H9 (cell line): ENCODE data around the gene PPP3CA. TPM values are rescaled to one million over a fixed set of nuclear protein-coding genes. Genes with fewer than 3 reads are reported as not detected.

Source experiments
- DNase-seq: peaks from one replicate; pipeline ENCODE4 v3.0.0-alpha.2; 2017
- H2AFZ ChIP-seq: one replicate; pipeline ENCODE4 v1.6.1; 2013; ENCODE audit warnings: mild to moderate bottlenecking, low read length, control low read depth, moderate library complexity
- H2AK5ac ChIP-seq: 2 replicates; pipeline ENCODE4 v1.6.1; 2013; ENCODE audit warnings: low read length, control low read depth, mixed read lengths; ENCODE audit not compliant: insufficient read length
- H2BK120ac ChIP-seq: one replicate; pipeline ENCODE4 v1.6.1; 2013; ENCODE audit warnings: low read depth, mild to moderate bottlenecking, low read length, control low read depth, inconsistent platforms; ENCODE audit not compliant: poor library complexity, severe bottlenecking
- H2BK12ac ChIP-seq: 2 replicates; pipeline ENCODE4 v1.6.1; 2013; ENCODE audit warnings: low read length, control low read depth, mixed read lengths, low read depth; ENCODE audit not compliant: insufficient read length
- H2BK15ac ChIP-seq: 2 replicates; pipeline ENCODE4 v1.6.1; 2013; ENCODE audit warnings: low read depth, low read length, control low read depth
- H2BK20ac ChIP-seq: one replicate; pipeline ENCODE4 v1.6.1; 2013; ENCODE audit warnings: low read depth, mild to moderate bottlenecking, low read length, control low read depth, inconsistent platforms; ENCODE audit not compliant: poor library complexity, severe bottlenecking
- H2BK5ac ChIP-seq: 2 replicates; pipeline ENCODE4 v1.6.1; 2013; ENCODE audit warnings: low read length, control low read depth, mixed read lengths; ENCODE audit not compliant: insufficient read length
- H3K14ac ChIP-seq: 2 replicates; pipeline ENCODE4 v1.6.1; 2013; ENCODE audit warnings: low read length, control low read depth; ENCODE audit not compliant: insufficient read depth
- H3K18ac ChIP-seq: 2 replicates; pipeline ENCODE4 v1.6.1; 2013; ENCODE audit warnings: low read depth, mild to moderate bottlenecking, mixed read lengths, low read length, control low read depth; ENCODE audit not compliant: insufficient read length
- H3K23ac ChIP-seq: 2 replicates; pipeline ENCODE4 v1.6.1; 2013; ENCODE audit warnings: low read length, control low read depth, mixed read lengths, low read depth; ENCODE audit not compliant: insufficient read length
- H3K23me2 ChIP-seq: 2 replicates; pipeline ENCODE4 v1.6.1; 2013; ENCODE audit warnings: low read depth, mild to moderate bottlenecking, mixed read lengths, low read length, control low read depth; ENCODE audit not compliant: insufficient read length, poor library complexity, severe bottlenecking
- H3K27ac ChIP-seq: 2 replicates; pipeline ENCODE4 v1.5.1; 2013; ENCODE audit warnings: low read length, control low read depth, mixed read lengths, low read depth; ENCODE audit not compliant: insufficient read length
- H3K27me3 ChIP-seq: 2 replicates; pipeline ENCODE4 v1.6.1; 2013; ENCODE audit warnings: low read length, control low read depth, inconsistent platforms; ENCODE audit not compliant: insufficient read depth
- H3K4ac ChIP-seq: 2 replicates; pipeline ENCODE4 v1.6.1; 2013; ENCODE audit warnings: low read depth, mild to moderate bottlenecking, control low read depth, inconsistent platforms, low read length, moderate library complexity
- H3K4me1 ChIP-seq: 2 replicates; pipeline ENCODE4 v1.6.1; 2013; ENCODE audit warnings: low read length, control low read depth, inconsistent platforms; ENCODE audit not compliant: insufficient read depth
- H3K4me2 ChIP-seq: 2 replicates; pipeline ENCODE4 v1.6.1; 2013; ENCODE audit warnings: low read length, control low read depth, mixed read lengths; ENCODE audit not compliant: insufficient read length, insufficient read depth
- H3K56ac ChIP-seq: 2 replicates; pipeline ENCODE4 v1.6.1; 2013; ENCODE audit warnings: low read depth, mild to moderate bottlenecking, mixed read lengths, low read length, control low read depth; ENCODE audit not compliant: insufficient read length
- H3K79me1 ChIP-seq: 2 replicates; pipeline ENCODE4 v1.6.1; 2013; ENCODE audit warnings: low read depth, mild to moderate bottlenecking, moderate library complexity, low read length, control low read depth, inconsistent platforms; ENCODE audit not compliant: insufficient read depth, poor library complexity, severe bottlenecking
- H3K79me2 ChIP-seq: 2 replicates; pipeline ENCODE4 v1.6.1; 2013; ENCODE audit warnings: low read length, control low read depth, inconsistent platforms; ENCODE audit not compliant: insufficient read depth
- H3K9ac ChIP-seq: 2 replicates; pipeline ENCODE4 v1.6.1; 2013; ENCODE audit warnings: low read length, control low read depth, mixed read lengths; ENCODE audit not compliant: insufficient read length; ENCODE audit errors: extremely low read depth
- H3K9me3 ChIP-seq: one replicate; pipeline ENCODE4 v1.6.1; 2013; ENCODE audit warnings: low read depth, low read length, inconsistent platforms; ENCODE audit not compliant: control insufficient read depth
- H3T11ph ChIP-seq: one replicate; pipeline ENCODE4 v1.6.1; 2013; ENCODE audit warnings: mild to moderate bottlenecking, low read length, control low read depth, inconsistent platforms
- H4K20me1 ChIP-seq: one replicate; pipeline ENCODE4 v1.6.1; 2013; ENCODE audit not compliant: control insufficient read depth, insufficient read length, insufficient read depth
- H4K5ac ChIP-seq: 2 replicates; pipeline ENCODE4 v1.6.1; 2013; ENCODE audit warnings: low read depth, mild to moderate bottlenecking, mixed read lengths, low read length, control low read depth; ENCODE audit not compliant: insufficient read length
- H4K8ac ChIP-seq: replicated peaks from 2 replicates; pipeline ENCODE4 v1.6.1; 2013; ENCODE audit warnings: low read length, control low read depth, mixed read lengths, low read depth; ENCODE audit not compliant: insufficient read length
- H4K91ac ChIP-seq: 2 replicates; pipeline ENCODE4 v1.6.1; 2013; ENCODE audit warnings: low read depth, mild to moderate bottlenecking, moderate library complexity, mixed read lengths, low read length, control low read depth; ENCODE audit not compliant: insufficient read length
- H3K27ac Mint-ChIP-seq, 3 experiments: 2 replicates in 2 of 3; 3 replicates in 1 of 3; pipeline ENCODE4 v1.8.0; 2020 to 2021; ENCODE audit warnings: mixed read lengths in 3 of 3, mild to moderate bottlenecking in 1 of 3, moderate library complexity in 1 of 3
- H3K27me3 Mint-ChIP-seq: 2 replicates; pipeline ENCODE4 v1.8.0; 2021; ENCODE audit warnings: low read depth, mild to moderate bottlenecking, moderate library complexity, mixed read lengths
- H3K36me3 Mint-ChIP-seq, 3 experiments: 2 replicates in 2 of 3; 3 replicates in 1 of 3; pipeline ENCODE4 v1.8.0; 2020 to 2021; ENCODE audit warnings: low read depth in 3 of 3, mixed read lengths in 3 of 3; ENCODE audit not compliant: insufficient read depth in 1 of 3
- H3K4me1 Mint-ChIP-seq, 2 experiments: 2 replicates each; pipeline ENCODE4 v1.8.0; 2020; ENCODE audit warnings: mixed read lengths in 2 of 2
- H3K4me3 Mint-ChIP-seq, 2 experiments: 2 replicates in 1 of 2; 3 replicates in 1 of 2; pipeline ENCODE4 v1.8.0; 2020 to 2021; ENCODE audit warnings: mild to moderate bottlenecking in 2 of 2, mixed read lengths in 2 of 2, moderate library complexity in 1 of 2
- H3K9me3 Mint-ChIP-seq, 2 experiments: 2 replicates in 1 of 2; 3 replicates in 1 of 2; pipeline ENCODE4 v1.8.0; 2020; ENCODE audit warnings: mild to moderate bottlenecking in 2 of 2, mixed read lengths in 2 of 2, moderate library complexity in 1 of 2
- WGBS: extraction: QIAGEN DNeasy Blood & Tissue Kit; methylation state at CpG from one replicate; pipeline ENCODE4 v1.1.7; 2013; ENCODE audit warnings: missing lambda C conversion rate, low lambda C conversion rate, mixed read lengths; ENCODE audit not compliant: insufficient read length; ENCODE audit errors: extremely low coverage; 5-methylcytosine and 5-hydroxymethylcytosine counted together
- total RNA-seq: library from RNA; stranded (reverse); gene quantifications from 2 replicates; pipeline ENCODE4 v1.2.1, GENCODE V29; 2021
- TF ChIP-seq, protein P1 (sequence below): fragments of 200-600 bp; sonication (generic); conservative IDR thresholded peaks from 3 replicates; pipeline ENCODE4 v1.8.0; 2021; ENCODE audit warnings: antibody characterized with exemption, mild to moderate bottlenecking

The PPP3CA gene
- total RNA-seq, 1 experiment from 2014 or later, result 16.8 TPM

DNA sequence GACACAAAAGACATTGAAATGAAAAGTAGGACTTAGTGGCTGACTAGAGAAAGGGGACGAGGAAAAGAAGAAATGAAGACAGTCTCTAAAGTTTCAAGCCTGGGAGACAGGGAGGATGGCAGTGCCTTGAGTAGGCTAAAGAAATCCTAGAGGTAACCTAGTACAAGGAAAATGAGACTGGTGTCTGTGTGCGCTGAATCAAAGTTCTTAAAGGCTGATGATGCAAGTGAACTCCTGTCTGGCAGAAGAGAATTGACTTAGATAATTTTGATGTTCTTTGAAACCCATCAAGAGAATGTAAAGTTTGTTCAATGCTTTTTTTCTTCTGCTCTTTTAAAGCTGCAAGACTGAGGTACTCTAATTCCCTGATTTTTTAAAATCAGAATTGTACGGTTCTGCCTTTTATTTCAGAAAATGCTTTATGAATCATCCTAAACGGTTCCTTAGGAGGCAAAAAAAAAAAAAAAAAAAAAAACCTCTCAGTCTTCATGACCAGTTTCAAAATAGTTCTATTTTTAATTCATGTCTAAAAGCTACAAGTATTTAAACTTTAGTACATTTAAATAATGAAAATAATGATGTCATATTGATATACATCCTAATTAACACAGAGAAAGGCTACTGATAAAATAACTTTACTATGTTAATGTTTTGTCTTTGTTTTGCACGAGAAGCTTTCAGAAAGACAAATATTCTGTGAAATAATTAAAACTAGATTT lies 189.8 kb downstream of the PPP3CA start:
- Mint-ChIP-seq H3K9me3 (no peaks in the 10 kb centered on the region), H3K4me1 (peaks cover 46 to 58% of the 10 kb centered on the region in 2 experiments), H3K36me3 (no peaks in the 10 kb centered on the region), H3K27me3 (no peaks in the 10 kb centered on the region), H3K4me3 (no peak overlapping the region), H3K27ac (peak overlapping the region; percentile 42 to 91 (median 90))
- TF ChIP-seq, protein P1, sequence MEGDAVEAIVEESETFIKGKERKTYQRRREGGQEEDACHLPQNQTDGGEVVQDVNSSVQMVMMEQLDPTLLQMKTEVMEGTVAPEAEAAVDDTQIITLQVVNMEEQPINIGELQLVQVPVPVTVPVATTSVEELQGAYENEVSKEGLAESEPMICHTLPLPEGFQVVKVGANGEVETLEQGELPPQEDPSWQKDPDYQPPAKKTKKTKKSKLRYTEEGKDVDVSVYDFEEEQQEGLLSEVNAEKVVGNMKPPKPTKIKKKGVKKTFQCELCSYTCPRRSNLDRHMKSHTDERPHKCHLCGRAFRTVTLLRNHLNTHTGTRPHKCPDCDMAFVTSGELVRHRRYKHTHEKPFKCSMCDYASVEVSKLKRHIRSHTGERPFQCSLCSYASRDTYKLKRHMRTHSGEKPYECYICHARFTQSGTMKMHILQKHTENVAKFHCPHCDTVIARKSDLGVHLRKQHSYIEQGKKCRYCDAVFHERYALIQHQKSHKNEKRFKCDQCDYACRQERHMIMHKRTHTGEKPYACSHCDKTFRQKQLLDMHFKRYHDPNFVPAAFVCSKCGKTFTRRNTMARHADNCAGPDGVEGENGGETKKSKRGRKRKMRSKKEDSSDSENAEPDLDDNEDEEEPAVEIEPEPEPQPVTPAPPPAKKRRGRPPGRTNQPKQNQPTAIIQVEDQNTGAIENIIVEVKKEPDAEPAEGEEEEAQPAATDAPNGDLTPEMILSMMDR, result no peak
- H3K79me1 ChIP-seq, result no peaks in the 10 kb centered on the region
- H3K27me3 ChIP-seq, result no peaks in the 10 kb centered on the region
- no peak overlapping the region for H2BK15ac ChIP-seq
- no peak overlapping the region for H3T11ph ChIP-seq
- H2AFZ ChIP-seq, result no peak overlapping the region
- no peak overlapping the region for H2BK120ac ChIP-seq
- no peak overlapping the region for H3K9ac ChIP-seq
- H3K56ac ChIP-seq, result no peak overlapping the region
- H3K23me2 ChIP-seq, result no peaks in the 10 kb centered on the region
- no peaks in the 10 kb centered on the region; the same call in 1 of the 2 replicates for H3K79me2 ChIP-seq
- H4K20me1 ChIP-seq, result no peaks in the 10 kb centered on the region
- H3K14ac ChIP-seq, result no peak overlapping the region; the same call in 1 of the 2 replicates
- H3K23ac ChIP-seq, result no peak overlapping the region
- no peak overlapping the region for H2AK5ac ChIP-seq
- no peak overlapping the region for H2BK12ac ChIP-seq
- peaks cover 3% of the 10 kb centered on the region; the same call in 1 of the 2 replicates for H3K4me1 ChIP-seq
- no peak for DNase-seq
- H3K27ac ChIP-seq, result peak overlapping the region; percentile 65
- H3K4me2 ChIP-seq, result no peak overlapping the region
- no peak overlapping the region for H2BK20ac ChIP-seq
- H3K9me3 ChIP-seq, result no peaks in the 10 kb centered on the region
- no CpG with 5 or more reads among the region's 5 CpGs for WGBS
- H4K5ac ChIP-seq, result no peak overlapping the region
- H4K91ac ChIP-seq, result no peak overlapping the region
- no peak overlapping the region for H2BK5ac ChIP-seq
- H3K18ac ChIP-seq, result no peak overlapping the region
- no peak overlapping the region for H3K4ac ChIP-seq
- no peak overlapping the region for H4K8ac ChIP-seq
